IPS-18c (cell line): ENCODE measurements around the gene CLIC5.

Experiments
- H3K4me3 ChIP-seq: 2 replicates; pipeline ENCODE4 v1.7.0; 2013; ENCODE audit warnings: low read depth, mild to moderate bottlenecking, low read length, moderate library complexity; ENCODE audit not compliant: insufficient read depth
- H3K9me3 ChIP-seq: one replicate; pipeline ENCODE4 v1.6.1; 2013; ENCODE audit warnings: mild to moderate bottlenecking, low read length, moderate library complexity; ENCODE audit not compliant: control insufficient read depth, insufficient read depth

The CLIC5 gene

GRCh38 chr6:45983062-45983461 is 32.6 kb downstream of the CLIC5 start:
- peaks cover 2% of the 10 kb centered on the region for H3K9me3 ChIP-seq

DNA sequence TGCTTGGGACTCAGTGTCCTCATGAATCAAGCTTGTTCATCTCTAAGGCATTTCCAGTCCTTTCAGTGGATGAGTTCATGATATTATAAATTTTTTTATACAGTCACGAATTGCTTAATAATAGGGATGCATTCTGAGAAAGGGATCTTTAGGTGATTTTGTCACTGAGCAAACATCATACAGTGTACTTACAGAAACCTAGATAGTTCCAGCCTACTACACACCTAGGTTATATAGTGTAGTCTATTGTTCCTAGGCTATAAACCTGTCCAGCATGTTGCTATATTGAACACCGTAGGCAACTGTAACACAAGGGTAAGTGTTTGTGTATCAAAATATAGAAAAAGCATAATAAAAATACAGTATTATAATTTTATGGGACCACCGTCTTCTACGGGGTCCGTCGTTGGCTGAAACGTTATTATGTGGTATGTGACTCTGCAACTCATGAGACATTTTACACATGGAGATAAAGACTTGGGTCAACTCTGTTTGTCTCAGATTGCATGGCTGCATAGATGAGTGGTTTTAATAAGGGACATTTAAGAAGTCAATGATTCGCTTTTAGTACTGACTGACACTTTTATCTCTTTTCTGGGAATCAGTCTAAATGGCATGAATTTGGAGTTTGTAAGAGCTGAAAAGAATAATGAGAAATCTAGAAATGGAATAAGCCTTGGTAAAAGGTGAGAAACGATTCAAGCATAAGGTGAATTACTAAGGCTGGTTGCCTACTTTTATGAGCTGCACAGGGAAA is 33.2 kb downstream of the CLIC5 start:
- Histone ChIP-seq H3K9me3 (peaks cover 2% of the 10 kb centered on the region), H3K4me3 (no peak overlapping the region)

More at GRCh38 chr6:45983062-45983461, 32.6 kb downstream of the CLIC5 start:
- H3K4me3 ChIP-seq = no peak overlapping the region

- no peak overlapping the region for H3K4me3 ChIP-seq
- peaks cover 2% of the 10 kb centered on the region for H3K9me3 ChIP-seq
Observed at GRCh38 chr6:45981046-45981445, 34.6 kb downstream of the CLIC5 start.

DNA sequence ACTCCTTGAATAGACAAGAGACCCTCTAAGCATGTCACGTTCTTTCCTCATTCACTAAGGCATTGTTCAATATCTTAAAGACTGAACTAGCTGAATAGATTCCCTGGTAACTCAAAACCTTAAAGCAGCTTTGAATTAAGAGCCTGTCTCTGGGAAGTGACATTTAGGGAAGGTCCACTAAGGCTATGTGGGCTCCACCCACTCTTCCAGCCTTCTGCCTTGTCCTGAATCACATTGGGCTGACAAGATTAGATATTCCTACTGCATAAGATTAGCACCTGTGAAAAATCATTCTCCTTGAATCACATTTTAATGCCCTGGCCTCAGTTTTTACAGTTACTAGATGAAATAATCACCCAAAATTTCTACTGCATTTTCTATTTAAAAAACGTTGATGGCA is 36.3 kb downstream of the CLIC5 start:
- H3K9me3 ChIP-seq = peaks cover 2% of the 10 kb centered on the region
- no peak overlapping the region for H3K4me3 ChIP-seq

GRCh38 chr6:45974596-45974995 is 41.1 kb downstream of the CLIC5 start:
- Histone ChIP-seq H3K4me3 (no peak overlapping the region), H3K9me3 (no peaks in the 10 kb centered on the region)

- Histone ChIP-seq H3K4me3 (no peak overlapping the region), H3K9me3 (no peaks in the 10 kb centered on the region)
Observed at GRCh38 chr6:45972795-45973503, 42.7 kb downstream of the CLIC5 start.

DNA sequence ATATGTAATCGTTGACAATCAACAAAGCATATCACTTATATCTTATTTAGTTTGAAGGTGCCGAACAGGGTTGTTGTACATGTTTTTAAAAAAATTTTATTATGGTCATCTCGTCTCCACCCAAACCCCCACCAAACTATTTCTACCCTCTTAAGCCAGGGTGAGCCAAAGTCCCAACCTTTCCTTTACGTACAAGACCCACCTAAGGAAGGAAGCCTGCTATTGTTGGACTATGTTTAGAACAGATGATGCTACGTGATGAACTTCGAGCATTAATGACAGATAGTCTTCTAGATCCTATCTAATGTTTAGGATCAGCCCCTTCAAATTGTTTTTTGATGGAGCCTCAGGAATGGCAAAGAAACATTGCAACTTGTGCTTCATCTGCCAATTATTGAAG is 44.4 kb downstream of the CLIC5 start:
- Histone ChIP-seq H3K4me3 (no peak overlapping the region), H3K9me3 (peaks cover 2% of the 10 kb centered on the region)

- Histone ChIP-seq H3K4me3 (no peak overlapping the region), H3K9me3 (peaks cover 2% of the 10 kb centered on the region)
Observed at GRCh38 chr6:45970326-45970725, 45.3 kb downstream of the CLIC5 start.

- no peak overlapping the region for H3K4me3 ChIP-seq
- H3K9me3 ChIP-seq = peaks cover 2% of the 10 kb centered on the region
Observed at GRCh38 chr6:45969883-45970282, 45.8 kb downstream of the CLIC5 start.

GRCh38 chr6:45969026-45969425 is 46.6 kb downstream of the CLIC5 start:
- H3K9me3 ChIP-seq = peaks cover 2% of the 10 kb centered on the region
- no peak overlapping the region for H3K4me3 ChIP-seq

GRCh38 chr6:45967363-45967762 is 48.3 kb downstream of the CLIC5 start:
- H3K4me3 ChIP-seq = no peak overlapping the region
- peaks cover 2% of the 10 kb centered on the region for H3K9me3 ChIP-seq

DNA sequence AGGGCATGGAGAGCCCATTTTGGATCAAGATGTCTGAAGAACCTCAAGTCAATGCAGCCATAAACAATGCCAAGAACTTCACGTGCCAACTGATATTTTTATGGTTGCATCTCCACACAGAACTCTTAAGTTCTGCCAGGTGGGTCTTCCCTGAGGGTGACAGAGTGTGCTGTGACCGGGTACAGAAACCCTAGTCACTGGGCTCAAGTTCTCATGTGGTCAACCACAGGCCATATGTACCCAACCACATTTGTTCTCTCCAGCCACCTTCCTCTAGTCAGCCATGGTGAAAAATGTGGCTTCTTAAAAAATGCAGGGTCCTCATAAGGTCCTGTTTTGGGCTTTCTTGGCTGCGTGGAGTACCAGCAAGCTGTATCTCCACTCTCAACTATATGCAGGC is 48.9 kb downstream of the CLIC5 start:
- Histone ChIP-seq H3K4me3 (no peak overlapping the region), H3K9me3 (peaks cover 2% of the 10 kb centered on the region)

- no peak overlapping the region for H3K4me3 ChIP-seq
- H3K9me3 ChIP-seq = peaks cover 2% of the 10 kb centered on the region
Observed at GRCh38 chr6:45966340-45966739, 49.3 kb downstream of the CLIC5 start.

DNA sequence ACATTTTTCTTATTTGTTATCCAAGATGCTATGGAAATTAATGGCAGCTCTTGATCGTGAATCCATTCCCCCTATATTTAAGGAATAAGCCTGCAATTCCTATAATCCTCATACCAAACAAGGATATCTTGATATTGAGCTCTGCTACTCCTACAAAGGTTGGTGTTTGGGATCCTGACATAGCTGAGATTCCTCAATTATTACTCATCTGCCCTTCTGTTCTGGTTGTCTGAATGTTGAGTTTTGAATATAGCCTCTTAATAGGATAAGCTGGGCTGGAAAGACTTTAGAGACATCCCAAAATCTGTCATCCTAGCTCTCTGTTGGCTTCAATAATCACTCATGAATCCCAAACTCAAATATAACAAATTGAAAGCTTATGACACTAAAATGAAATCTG is 49.9 kb downstream of the CLIC5 start:
- Histone ChIP-seq H3K9me3 (peaks cover 2% of the 10 kb centered on the region), H3K4me3 (no peak overlapping the region)

- no peak overlapping the region for H3K4me3 ChIP-seq
- H3K9me3 ChIP-seq = peaks cover 2% of the 10 kb centered on the region
Observed at GRCh38 chr6:45965007-45965406, 50.7 kb downstream of the CLIC5 start.

GRCh38 chr6:45964300-45964699 is 51.4 kb downstream of the CLIC5 start:
- Histone ChIP-seq H3K9me3 (peaks cover 2% of the 10 kb centered on the region), H3K4me3 (no peak overlapping the region)

- H3K4me3 ChIP-seq = no peak overlapping the region
- peaks cover 2% of the 10 kb centered on the region for H3K9me3 ChIP-seq
Observed at GRCh38 chr6:45963896-45964295, 51.8 kb downstream of the CLIC5 start.

GRCh38 chr6:45961125-45961524 is 54.5 kb downstream of the CLIC5 start:
- Histone ChIP-seq H3K9me3 (no peaks in the 10 kb centered on the region), H3K4me3 (no peak overlapping the region)
